Left renal cortex interstitium (tissue), 4 donors: ENCODE results near the gene POP7. TPM values are rescaled to one million over a fixed set of nuclear protein-coding genes. Genes with fewer than 3 reads are reported as not detected.

Experiments
- DNase-seq, 4 donors: peaks; one replicate each; pipeline ENCODE4 v3.0.0-alpha.2; 2013; ENCODE audit warnings: low read depth in 4 of 4, low spot score in 2 of 4, missing footprints in 1 of 4
- polyA plus RNA-seq, 4 donors: library from polyadenylated mRNA; unstranded; fragments of 120-200 nt; gene quantifications; one replicate each; pipeline ENCODE4 v1.2.1, GENCODE V29; 2013; ENCODE audit not compliant: insufficient read length in 4 of 4

POP7 gene
- polyA plus RNA-seq, 4 donors = 22.9 to 40.8 (median 26.9) TPM

DNA sequence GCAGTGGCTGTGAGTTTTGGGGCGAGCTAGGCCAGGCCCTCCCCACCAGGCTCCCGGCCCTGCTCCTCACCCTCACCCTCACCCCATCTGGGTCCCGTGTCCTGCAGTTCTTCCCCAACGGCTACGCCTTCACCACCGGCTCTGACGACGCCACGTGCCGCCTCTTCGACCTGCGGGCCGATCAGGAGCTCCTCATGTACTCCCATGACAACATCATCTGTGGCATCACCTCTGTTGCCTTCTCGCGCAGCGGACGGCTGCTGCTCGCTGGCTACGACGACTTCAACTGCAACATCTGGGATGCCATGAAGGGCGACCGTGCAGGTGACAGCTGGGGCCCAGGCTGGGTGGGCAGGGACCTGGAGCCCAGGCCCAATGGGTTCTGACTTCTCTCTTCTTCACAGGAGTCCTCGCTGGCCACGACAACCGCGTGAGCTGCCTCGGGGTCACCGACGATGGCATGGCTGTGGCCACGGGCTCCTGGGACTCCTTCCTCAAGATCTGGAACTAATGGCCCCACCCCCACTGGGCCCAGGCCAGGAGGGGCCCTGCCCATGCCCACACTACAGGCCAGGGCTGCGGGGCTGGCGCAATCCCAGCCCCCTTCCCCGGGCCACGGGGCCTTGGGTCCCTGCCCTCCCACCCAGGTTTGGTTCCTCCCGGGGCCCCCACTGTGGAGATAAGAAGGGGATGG is 27.5 kb upstream of the POP7 start:
- no peak for DNase-seq

DNA sequence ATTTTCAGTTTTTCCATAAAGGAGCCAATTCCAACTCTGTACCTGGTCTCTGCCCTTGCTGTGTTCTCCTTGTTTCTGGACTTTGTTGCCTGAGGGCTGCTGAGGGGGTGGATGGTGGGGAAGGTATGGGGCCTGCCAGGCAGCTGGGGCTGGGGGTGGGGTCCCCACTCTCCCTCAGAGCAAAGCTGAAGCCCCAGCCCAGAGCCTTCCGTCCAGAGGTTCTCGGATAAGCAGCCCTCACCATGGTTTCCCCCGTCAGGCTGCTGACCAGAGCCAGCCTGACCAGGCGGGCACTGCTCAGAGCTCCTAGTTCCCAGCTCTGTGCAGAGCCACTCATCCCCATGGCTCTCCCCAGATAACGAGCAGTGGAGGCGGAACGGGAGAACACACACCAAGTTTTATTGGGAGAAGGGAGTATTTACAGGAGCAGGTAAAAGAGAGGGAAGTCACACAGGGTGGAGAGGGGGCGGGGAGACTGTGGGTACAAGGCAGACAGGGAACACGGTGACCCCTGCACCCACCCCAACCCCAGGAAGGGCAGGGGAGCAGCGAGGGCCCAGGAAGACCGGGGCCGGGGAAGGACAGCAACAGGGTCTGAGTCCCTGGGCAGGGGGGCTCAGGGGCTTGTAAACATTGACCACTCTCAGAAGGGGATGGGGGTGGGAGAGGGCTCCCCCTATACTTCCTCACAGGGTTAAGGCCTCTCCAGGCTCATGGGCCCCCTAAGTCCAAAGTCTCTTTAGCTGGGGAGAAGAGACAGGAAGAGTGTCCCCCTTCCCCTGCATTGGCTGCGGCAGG is 26.6 kb upstream of the POP7 start:
- DNase-seq = no peak

- no peak for DNase-seq
These were observed 25.9 kb upstream of the POP7 start for GRCh38 chr7:100679927-100680575.

DNA sequence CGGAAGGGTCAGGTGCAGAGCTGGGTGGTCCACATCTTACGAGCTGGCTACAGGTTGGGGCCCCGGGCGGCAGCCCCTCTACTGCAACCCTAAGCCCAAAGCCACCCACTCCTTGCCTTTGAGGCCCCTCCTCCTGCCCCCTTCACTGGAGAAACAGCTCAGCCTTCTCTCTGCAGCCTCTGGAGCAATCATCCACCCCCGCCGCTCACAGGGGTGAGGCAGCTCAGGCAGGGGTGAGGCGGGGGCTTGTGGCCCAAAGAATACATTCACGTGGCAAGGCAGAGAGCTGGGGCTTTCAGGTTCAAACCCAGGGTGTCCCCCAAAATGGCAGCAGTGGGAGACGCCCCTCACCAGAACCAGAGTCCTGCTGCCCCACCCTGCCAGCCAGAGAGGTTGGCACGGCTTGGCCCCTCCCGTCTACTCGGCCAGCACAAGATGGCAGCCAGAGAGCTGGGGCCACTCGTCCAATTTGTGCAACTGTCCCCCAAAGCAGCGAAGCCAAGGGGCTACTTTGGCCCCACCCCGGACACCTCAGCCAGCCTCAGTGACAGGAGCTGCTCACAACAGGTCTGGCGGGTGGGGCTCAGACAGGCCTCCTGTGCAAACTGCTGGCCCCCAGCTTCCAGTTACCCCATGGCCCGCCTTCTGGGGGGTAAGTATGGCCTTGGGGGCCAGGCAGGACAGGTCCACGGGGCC is 25.2 kb upstream of the POP7 start:
- DNase-seq = no peak

DNA sequence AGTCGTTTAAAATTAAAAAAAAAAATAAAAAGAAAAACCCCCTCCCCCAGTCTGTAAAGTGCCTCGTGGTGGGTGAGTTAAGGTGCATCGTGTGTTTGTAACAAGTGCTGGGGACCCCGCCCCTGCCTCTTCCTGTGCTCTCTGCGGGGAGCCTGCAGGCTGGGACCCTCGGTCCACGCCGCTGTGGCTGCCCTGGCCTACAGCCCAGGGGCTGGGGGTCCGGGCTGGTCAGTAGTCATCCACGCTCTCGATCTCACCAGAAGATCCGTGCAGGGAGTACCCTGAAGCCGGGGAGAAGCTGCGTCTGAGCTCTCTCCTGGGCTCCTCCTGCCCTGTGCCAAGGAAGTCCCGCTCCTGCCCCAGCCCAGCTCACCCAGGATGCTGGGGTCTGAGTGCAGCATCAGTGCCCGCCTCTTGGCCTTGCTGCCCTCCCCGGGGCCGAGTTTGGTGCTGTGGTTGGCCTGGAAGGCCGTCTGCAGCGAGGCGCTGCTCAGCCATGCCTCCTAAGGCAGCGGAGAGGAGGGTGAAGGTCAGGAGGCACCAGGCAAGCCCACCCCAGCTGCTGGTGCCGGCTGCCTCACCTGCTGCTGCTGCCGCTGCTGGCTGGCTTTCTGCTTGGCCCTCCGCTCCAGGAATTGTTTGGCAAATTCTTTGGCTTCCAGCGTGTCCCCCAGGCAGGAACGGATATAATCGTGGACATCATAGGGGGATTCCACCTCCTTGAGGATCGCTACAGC is 24.3 kb upstream of the POP7 start:
- no peak for DNase-seq

GRCh38 chr7:100682228-100682741 is 23.6 kb upstream of the POP7 start:
- no peak for DNase-seq

- DNase-seq = no peak
These were observed 22.8 kb upstream of the POP7 start for GRCh38 chr7:100682991-100683658.

DNA sequence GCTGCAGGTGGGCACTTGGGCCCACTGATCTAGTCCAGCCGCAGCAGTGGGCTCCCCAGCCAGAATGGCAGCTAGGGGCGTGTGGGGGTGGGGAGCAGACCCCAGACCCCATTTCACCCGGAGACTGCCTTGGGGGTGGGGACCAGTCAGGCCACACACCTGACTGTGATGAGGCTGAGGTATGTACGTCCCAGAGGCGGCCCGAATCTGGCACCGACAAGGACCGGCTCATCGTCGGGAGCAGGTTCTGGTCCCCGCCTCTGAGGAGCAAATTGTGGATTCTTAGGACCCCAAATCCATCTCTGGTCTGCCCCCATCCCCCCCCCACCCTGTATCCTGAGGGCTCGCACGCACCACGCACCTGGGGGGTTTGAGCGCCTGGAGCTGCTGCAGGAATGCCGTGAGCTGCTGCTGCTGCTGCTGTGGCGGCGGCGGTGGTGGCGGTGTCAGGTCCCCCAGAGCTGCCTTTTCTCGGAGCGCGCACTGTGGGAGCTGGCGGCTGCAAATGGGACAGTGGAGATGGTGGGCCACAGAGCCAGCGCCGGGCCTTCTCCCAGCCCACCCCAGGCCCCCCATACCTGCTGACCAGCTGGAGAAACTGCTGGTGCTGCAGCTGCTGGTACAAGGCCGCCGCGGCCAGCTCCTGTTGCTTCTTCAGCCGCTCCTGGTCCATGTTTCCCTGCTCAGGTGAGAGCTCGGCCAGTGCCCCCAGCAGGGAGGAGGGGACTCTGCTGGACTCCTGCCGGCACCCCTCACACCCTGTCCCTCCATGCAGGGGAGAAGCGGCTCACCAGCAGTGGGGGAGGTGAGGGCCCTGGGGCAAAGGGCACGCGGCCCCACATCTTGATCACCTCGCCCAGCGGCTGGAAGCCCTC is 22.0 kb upstream of the POP7 start:
- no peak for DNase-seq

DNA sequence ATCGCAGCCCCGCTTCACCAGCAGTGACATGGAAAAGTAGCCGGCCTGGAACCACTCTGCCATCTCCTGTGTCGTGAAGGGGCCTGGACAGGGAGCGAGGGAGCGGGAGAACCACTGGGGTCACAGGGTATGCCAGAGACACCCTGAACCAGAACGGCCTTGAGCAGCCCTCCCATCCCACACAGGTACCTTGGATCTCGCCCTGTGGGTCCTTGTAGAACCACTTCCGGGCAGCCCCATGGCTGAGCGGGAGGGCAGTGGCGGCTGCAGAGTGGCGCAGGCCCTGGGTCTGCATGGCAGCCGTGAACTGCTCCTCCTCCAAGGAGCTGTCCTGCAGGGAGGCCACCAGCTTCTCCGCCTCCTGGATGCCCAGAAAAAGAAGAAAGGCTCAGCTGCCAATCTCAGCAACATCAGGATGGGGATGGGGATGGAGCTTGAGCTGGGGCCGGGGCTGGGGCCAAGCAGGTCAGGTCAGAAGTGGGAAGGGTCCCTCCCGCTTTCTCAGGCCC is 21.3 kb upstream of the POP7 start:
- no peak for DNase-seq

GRCh38 chr7:100685049-100685605 is 20.8 kb upstream of the POP7 start:
- no peak for DNase-seq

- DNase-seq = no peak
These were observed 20.2 kb upstream of the POP7 start for GRCh38 chr7:100685631-100686145.

GRCh38 chr7:100686201-100686821 is 19.6 kb upstream of the POP7 start:
- DNase-seq = no peak

- no peak for DNase-seq
These were observed 19.1 kb upstream of the POP7 start for GRCh38 chr7:100686822-100687211.

- no peak for DNase-seq
These were observed 18.7 kb upstream of the POP7 start for GRCh38 chr7:100687261-100687660.

DNA sequence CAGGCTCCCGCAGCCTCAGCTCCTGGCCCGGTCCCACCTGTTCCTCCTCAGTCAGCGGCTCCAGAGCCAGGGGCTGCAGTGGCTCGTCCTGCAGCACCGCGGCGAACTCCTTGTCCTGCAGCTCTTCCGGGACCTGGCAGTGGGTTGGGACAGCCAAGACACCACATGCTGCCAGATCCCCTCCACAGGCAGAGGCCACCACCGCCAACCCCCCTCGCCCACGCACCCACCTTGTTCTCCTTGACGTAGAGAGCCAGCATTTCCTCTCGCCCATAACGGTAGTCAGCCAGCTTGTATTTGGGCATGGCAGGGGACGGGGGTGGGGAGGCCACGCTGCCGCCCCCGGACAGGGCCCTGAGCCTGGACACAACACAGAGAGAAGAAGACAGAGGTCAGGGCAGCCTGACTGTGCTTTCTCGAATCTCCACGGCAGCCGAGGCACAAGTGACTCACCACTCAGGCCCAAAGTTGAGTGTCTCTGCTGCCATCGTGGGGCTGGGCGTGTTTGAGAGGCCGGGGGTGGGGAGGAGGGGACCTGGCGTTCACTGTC is 18.1 kb upstream of the POP7 start:
- no peak for DNase-seq

GRCh38 chr7:100688326-100688860 is 17.5 kb upstream of the POP7 start:
- no peak for DNase-seq
